T-helper 2 cell (primary cell): ENCODE data around the gene AFF2.

Experiments
- DNase-seq, 5 experiments: peaks; one replicate each; pipeline versions ENCODE4 v3.0.0 to v3.0.0-alpha.2; 2012 to 2022

The AFF2 gene

GRCh38 chrX:148940411-148940996, 440.1 kb downstream of the AFF2 start:
- no peak for DNase-seq

- DNase-seq, result no peak
These were observed 442.3 kb downstream of the AFF2 start for GRCh38 chrX:148942754-148943153.

GRCh38 chrX:148947399-148947975, 447.1 kb downstream of the AFF2 start:
- DNase-seq, result no peak

GRCh38 chrX:148956352-148956751, 455.9 kb downstream of the AFF2 start:
- no peak for DNase-seq

- no peak for DNase-seq
These were observed 458.5 kb downstream of the AFF2 start for GRCh38 chrX:148958901-148959300.

GRCh38 chrX:148960060-148960459, 459.6 kb downstream of the AFF2 start:
- DNase-seq, result no peak

- no peak for DNase-seq
These were observed 461.6 kb downstream of the AFF2 start for GRCh38 chrX:148961985-148962384.

- DNase-seq, result no peak
These were observed 476.4 kb downstream of the AFF2 start for GRCh38 chrX:148976571-148977400.

GRCh38 chrX:148979786-148980185, 479.4 kb downstream of the AFF2 start:
- no peak for DNase-seq

- DNase-seq, result peak in 1 of 5 experiments; percentile 13
These were observed 483.8 kb downstream of the AFF2 start for GRCh38 chrX:148984238-148984637.

- no peak for DNase-seq
These were observed 491.1 kb downstream of the AFF2 start for GRCh38 chrX:148991502-148991901.

GRCh38 chrX:148995661-148996060, 495.2 kb downstream of the AFF2 start:
- DNase-seq, result no peak

- DNase-seq, result no peak
These were observed 501.9 kb downstream of the AFF2 start for GRCh38 chrX:149002320-149002719.

GRCh38 chrX:149003863-149004660, 503.6 kb downstream of the AFF2 start:
- DNase-seq, result no peak

GRCh38 chrX:149004936-149005335, 504.5 kb downstream of the AFF2 start:
- DNase-seq, result no peak

GRCh38 chrX:149006235-149006634, 505.8 kb downstream of the AFF2 start:
- DNase-seq, result no peak

- no peak for DNase-seq
These were observed 507.0 kb downstream of the AFF2 start for GRCh38 chrX:149007423-149007822.

- no peak for DNase-seq
These were observed 509.8 kb downstream of the AFF2 start for GRCh38 chrX:149010013-149010852.

- no peak for DNase-seq
These were observed 510.4 kb downstream of the AFF2 start for GRCh38 chrX:149010853-149011224.

GRCh38 chrX:149013081-149013480, 512.7 kb downstream of the AFF2 start:
- DNase-seq, result no peak

GRCh38 chrX:149021159-149021558, 520.7 kb downstream of the AFF2 start:
- no peak for DNase-seq

GRCh38 chrX:149022485-149022884, 522.1 kb downstream of the AFF2 start:
- DNase-seq, result no peak
